Fibroblast of pulmonary artery (primary cell): Measurements from ENCODE around the gene ESR2.
A peak's percentile ranks its signal among the peaks of the same experiment; 100 is the strongest.
"Not testable (repeated sequence)": the region's sequence is repeated elsewhere in the genome, so short reads cannot be mapped to it uniquely, and the experiment has no call there.

Experiments
- DNase-seq: peaks from one replicate; pipeline ENCODE4 v3.0.0-alpha.2; 2010; ENCODE audit warnings: low read depth
- H3K4me3 ChIP-seq: replicated peaks from 2 replicates; pipeline ENCODE4 v1.5.1; 2011; ENCODE audit warnings: low read depth, mild to moderate bottlenecking, control low read depth, low read length, moderate library complexity
- TF ChIP-seq, protein P1 (sequence below): IDR thresholded peaks from 2 replicates; pipeline ENCODE4 v1.5.1; 2011; ENCODE audit warnings: mild to moderate bottlenecking, control low read depth, low read length, inconsistent platforms; ENCODE audit errors: missing control alignments

The ESR2 gene

DNA sequence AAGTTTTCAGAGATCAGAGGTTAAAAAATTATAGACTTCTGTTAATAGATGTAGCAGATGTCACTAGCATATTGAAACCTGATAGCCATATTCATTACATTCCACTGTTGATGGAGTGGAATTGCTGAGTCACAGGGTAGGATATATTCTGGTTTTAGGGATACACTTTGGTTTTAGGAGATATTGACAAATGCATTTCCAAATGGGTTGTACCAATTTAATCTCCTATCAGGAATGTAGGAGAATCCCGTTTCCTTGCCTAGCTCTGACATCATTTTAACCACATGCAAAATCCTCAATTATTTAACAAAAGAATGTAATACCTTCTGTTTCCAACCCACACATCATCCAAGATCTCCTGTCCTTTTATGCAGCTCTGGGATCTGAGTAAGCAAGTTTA is 30.7 kb upstream of the ESR2 start:
- H3K4me3 ChIP-seq, result no peak overlapping the region
- peak; percentile 42 for DNase-seq
- TF ChIP-seq, protein P1, sequence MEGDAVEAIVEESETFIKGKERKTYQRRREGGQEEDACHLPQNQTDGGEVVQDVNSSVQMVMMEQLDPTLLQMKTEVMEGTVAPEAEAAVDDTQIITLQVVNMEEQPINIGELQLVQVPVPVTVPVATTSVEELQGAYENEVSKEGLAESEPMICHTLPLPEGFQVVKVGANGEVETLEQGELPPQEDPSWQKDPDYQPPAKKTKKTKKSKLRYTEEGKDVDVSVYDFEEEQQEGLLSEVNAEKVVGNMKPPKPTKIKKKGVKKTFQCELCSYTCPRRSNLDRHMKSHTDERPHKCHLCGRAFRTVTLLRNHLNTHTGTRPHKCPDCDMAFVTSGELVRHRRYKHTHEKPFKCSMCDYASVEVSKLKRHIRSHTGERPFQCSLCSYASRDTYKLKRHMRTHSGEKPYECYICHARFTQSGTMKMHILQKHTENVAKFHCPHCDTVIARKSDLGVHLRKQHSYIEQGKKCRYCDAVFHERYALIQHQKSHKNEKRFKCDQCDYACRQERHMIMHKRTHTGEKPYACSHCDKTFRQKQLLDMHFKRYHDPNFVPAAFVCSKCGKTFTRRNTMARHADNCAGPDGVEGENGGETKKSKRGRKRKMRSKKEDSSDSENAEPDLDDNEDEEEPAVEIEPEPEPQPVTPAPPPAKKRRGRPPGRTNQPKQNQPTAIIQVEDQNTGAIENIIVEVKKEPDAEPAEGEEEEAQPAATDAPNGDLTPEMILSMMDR, result no peak

DNA sequence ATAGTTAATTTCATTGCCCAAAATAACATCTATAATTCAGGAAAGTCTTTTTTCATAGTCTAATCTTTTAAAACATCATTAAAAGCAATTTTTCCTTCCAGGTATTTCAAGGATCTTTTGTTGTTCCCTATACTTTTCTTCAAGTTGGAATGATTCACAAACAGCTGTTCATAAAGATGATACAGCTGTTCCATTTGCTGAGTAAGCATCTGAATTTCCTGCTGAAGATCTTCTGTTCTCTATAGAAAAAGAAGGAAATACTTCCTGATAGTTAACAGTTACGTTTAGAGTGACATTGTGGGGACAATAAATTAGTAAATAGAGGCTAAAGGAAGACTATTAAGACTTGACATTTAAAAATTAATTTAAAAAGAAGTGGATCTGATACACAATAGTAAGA is 30.3 kb upstream of the ESR2 start:
- DNase-seq, result peak; percentile 35
- TF ChIP-seq, protein P1, result no peak
- no peak overlapping the region for H3K4me3 ChIP-seq

DNA sequence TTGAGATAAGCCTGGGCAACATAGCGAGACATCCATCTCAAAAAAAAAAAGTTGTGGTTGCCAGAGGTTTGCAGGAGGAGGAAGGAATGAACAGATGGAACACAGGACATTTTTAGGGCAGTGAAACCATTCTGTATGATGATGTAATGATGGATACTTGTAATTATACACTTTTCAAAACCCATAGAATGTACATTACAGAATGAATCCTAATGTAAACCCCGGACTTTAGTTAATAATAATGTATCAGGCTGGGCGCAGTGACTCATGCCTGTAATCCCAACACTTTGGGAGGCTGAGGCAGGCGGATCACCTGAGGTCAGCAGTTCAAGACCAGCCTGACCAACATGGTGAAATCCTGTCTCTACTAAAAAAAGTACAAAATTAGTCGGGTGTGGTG is 26.2 kb upstream of the ESR2 start:
- not testable (repeated sequence) for H3K4me3 ChIP-seq, DNase-seq

DNA sequence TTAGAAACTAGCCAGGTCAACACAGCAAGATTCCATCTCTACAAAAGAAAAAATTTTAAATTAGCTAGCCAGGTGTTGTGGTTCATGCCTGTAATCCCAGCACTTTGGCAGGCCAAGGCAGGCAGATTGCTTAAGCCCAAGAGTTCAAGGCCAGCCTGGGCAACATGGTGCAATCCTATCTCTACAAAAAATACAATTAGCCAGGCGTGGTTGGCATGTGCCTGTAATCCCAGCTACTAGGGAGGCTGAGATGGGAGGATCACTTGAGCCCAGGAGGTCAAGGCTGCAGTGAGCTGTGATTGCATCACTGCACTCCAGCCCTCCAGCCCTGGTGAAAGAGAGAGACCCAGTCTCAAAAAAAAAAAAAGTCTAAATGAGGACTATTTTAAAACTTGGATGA is 24.5 kb upstream of the ESR2 start:
- not testable (repeated sequence) for DNase-seq, H3K4me3 ChIP-seq

DNA sequence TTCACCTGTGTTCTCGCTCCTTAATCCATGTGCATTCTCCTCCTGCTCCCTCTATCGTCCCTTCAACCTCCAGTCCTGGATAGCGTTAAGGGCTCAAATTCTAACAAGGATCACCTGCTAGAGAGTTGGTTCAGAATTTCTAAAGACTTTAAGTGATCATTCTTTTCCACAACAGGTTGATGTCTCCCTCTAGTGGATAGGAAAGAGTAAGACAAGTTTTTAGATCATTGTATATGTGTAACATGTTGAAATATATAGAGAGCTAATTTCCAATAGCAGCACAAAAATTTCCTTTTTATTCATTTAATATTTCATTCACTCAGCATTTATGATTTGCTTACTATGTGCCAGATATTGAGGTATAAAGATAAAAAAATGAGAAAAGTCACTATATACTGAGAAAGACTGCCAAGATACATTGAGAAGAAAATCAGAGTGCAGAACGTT is 9.3 kb upstream of the ESR2 start:
- no peak overlapping the region for H3K4me3 ChIP-seq
- DNase-seq, result peak; percentile 78
- TF ChIP-seq, protein P1, result peak; percentile 70

DNA sequence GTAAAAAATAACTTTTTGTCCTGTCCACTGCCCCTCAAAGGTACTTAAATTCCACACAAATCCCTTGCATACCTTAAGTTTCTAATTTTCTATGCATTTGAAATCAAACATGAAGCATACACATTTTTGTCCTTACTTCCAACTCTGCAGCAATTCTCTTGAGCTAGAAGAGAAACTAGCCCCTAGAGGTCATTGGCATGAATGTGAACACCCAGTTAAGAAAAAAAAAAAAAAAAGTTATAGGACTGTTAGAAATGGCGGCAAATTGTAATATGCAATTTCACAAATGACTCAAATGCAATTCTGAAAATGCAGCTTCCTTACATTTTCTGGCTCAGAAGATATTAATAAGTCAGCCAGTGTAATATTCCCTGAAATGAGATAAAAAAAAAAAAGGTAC is 4.6 kb upstream of the ESR2 start:
- peak; percentile 16 for DNase-seq
- TF ChIP-seq, protein P1, result peak; percentile 3
- H3K4me3 ChIP-seq, result no peak overlapping the region

DNA sequence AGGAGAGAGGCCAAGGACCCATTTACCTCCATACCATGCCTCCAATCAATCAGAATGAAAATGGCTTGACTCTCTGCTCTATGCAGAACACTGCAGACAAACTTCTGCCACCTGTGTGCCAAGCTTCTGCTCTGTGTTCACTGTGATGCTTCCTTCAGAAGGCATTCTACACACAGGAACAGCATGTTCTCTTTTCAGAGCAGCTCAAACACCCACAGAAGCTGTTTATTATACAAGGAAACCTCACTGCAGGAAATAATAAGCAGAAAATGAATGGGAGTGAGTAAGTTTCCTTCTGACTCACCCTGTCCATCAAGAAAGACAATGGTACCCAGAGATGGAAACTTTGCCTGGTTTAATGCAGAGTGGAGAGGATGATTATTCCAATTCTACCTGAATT is 2.4 kb upstream of the ESR2 start:
- TF ChIP-seq, protein P1, result no peak
- peak; percentile 77 for DNase-seq
- no peak overlapping the region for H3K4me3 ChIP-seq

DNA sequence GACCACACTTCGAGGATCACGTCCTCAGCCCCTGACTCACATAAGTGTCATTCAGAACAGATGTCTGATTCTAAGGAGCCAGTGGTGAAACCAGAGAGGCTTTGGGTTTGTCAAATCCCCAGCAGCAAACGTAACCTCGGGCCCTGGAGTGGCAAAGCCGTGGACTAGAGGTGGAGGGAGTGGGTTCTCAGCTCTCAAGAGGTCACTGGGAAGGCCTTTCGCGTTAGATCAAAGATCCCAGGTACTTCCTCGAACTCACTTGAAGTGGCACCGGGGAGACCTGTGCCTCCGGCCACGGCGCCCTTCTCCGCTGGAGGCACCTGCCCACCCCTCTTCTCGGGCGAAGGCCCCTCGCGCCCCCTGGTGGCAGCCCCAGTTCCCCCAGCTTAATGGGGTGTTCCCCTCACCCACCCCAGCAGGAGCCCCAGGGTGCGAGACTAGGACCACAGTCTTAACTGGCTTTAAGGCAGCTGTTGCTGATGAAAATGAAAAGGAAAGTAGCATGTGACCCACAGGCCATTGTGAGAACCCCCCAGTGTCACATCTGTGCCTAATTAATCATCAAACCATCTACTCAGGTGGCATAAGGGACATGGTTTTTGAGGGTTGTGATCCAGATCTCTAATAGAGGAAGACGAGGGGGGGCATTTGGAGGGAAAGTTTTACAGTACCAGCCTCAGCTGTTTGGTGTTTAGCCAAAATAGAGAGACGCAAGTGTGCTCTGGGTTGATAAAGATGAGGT is 672 bp upstream of the ESR2 start:
- TF ChIP-seq, protein P1, result peak; percentile 83
- peak overlapping the region; percentile 49 for H3K4me3 ChIP-seq
- peak; percentile 59 for DNase-seq
